ENCODE data around the gene SHOC2.
A peak's percentile ranks its signal among the peaks of the same experiment; 100 is the strongest.

Gene SHOC2

DNA sequence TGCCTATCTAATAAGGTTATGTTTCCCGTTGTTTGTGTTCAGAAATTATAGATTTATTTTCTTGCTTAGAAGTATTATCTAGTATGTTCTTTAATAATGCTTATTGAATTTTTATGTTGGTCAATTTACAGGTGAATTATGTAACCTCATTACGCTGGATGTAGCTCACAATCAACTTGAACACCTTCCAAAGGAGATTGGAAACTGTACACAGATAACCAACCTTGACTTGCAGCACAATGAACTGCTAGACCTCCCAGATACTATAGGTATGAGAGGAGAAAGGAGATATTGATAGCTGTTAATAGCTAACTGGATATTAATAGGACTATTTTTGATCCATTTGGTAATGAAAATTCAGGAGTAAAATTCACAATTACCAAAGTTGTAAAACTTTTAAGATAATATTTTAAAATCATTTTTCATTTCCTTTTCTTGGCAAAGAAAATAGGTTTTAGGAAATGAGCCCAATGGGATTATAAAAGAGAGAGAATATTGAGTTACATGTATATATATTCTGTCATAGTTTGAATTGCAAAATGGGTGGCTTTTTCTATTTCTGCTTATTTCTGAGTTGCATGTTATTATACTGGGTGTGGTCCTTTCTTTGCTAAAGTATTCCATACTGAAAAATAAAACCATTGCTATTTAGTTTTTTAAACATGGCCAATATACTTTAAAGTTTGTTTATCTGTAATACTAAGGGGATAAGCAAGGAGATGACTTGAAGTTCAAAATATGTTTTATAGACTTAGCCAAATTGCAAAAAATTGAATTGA is 66.3 kb downstream of the SHOC2 start:
- peak in 1 of 3 donors; percentile 26 for DNase-seq

DNA sequence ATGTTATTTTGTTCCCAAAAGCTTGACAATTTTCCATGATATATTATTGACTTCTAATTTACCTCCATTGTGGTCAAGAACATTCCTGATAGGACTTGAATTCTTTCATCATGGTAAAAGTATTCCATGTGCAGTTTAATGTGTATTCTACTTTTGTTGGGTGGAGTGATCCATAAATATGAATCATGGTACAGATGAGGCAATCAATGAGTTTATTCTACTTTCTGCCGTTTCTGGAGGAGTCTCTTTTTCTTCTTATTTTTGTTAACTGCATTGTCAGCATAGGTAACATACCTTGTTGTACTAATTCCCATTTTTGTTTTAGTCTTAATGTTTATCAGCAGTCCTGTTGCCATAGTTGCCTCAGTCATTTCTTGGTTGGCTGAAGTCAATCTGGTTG is 69.6 kb downstream of the SHOC2 start:
- no peak for DNase-seq

DNA sequence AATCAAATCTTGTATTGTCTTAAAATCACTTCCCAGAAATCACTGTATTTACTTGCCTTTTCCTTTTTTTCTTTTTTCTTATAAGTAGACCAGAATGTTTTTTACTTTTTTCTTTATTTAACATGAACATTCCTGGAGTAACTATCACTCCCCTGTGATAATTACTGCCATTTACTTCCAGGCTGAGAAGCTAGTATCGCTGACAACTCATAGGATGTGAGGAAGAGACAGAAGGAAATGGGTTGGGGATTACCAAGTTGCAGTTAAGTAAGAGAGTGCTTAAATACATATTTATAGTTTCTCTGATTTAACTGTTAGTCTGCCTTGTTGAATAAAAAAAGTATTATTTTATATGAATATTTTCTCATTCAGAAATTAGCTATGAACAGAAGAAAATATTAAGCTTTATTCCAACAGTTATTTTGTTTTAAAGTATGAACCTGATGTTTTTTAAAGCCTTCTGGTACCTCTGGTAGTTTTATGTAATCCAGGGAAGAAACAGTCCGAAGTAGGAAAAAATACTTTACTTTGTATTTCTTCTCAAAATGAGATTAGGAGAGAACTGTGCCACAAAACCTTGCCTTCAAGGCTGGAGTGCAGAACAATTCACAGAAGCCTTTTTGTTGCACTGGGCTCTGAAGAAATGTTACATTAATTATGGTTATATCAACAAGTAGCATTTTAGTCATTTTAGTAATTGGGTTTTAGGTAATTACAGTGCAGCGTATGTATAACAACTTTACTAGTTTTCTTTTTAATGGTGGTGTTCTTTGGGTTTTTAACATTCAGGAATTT is 72.8 kb downstream of the SHOC2 start:
- peak; percentile 48 to 69 (median 60) for DNase-seq

DNA sequence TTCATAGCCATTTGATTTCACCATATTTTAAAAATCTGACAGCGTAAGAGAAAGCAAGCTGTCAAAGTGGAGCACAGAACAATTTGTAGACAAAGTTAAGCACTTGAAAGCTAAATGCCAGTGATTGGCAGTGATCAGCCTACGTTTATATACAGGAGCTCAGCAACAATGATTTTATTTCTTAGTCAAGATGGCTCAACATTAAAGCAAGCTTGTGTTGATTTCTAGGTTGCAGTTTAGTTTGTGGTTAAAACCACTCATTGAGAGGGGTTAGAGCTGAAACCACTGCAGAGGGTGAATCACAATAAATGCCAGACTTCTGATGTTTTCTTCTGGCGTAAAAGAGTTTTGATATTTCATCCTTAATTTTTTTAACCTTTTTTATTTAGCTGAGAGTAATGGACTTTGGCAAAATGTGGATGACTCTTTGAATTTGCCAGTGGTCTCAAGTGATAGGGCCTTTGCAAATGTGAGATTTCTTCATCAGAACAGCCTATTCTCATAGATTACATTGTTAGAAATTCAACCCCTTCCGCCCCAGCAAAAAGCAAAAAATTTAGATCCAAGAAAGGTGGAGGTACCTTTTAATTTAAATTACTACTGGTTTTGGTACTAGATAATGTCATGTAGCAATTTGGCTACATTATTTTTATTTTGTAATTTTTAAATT is 73.8 kb downstream of the SHOC2 start:
- DNase-seq = peak in 1 of 3 donors; percentile 38

DNA sequence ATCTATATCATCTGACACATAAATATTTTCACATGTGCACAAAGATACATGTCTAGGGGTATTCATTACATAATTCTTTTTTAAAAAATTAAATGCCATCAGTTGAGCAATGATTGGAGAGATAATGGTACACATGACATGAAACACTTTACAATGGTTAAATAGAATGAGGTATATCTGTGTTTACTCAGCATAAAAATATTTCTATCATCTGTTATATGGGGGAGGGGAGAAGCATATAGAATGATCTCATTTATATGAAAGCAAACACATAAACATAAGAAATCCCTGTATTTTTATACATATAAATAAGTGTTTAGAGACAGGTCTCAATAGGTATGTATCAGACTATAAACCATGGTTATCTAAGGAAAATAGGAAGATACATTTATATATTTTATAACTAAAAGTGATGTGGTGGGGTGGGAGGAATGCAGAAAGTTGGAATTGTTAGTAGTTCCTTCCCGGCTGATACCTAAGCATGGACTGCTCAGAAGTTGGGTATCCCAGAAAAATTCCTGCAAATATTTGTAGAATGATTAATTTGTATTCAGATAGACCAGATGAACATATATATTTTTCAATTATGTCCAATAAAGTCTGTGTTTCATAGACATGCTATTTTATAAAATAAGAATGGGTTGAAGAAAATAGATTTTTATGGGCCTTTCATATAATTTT is 75.1 kb downstream of the SHOC2 start:
- no peak for DNase-seq

DNA sequence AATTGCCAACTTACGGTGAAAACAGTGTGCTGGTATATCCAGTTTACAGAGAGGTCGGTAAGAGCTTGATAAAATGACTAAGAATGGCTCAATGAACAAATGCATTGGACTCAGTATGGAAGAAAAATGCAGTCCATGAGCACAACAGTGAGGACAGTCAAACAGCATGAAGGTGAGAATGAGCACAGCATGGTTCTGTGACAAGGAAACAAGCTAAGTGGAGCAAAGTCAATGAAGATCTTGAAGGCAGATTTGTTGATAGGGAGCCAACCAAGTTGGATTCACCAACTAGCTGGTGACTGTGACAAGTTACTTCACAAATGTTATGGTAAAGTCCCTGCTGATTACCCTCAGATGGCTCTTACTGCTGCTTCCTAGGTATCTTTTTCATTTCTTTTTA is 75.9 kb downstream of the SHOC2 start:
- DNase-seq = no peak

DNA sequence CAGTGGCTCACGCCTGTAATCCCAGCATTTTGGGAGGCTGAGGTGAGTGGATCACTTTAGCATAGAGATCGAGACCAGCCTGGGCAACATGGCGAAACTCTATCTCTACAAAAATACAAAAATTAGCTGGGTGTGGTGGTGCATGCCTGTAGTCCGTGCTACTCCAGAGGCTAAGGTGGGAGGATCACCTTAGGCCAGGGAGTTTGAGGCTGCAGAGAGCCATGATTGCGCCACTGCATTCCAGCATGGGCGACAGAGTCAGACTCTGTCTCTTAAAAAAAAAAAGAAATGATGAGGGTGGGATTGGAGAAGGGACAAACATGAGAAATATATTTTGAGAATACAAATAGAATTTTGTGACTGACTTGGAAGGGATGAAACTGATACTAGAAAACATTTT is 76.9 kb downstream of the SHOC2 start:
- no peak for DNase-seq

DNA sequence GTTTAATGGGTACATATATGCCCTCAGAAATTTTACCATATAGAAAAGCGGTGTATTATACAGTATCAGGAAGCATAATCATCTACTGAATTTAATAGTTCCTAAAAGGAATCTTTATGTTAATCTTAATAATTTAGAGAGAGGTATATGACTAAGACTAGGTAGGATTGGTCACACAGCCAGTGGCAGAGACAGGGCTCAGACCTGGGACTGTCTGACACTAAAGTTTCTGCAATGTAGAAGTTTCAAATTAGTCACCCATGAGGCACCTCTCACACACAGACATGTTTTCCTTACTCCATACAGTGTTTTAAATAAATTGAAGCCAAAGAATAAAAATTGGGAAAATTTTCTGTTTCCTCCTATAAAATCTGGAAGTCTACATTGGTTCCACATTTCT is 84.6 kb downstream of the SHOC2 start:
- no peak for DNase-seq

DNA sequence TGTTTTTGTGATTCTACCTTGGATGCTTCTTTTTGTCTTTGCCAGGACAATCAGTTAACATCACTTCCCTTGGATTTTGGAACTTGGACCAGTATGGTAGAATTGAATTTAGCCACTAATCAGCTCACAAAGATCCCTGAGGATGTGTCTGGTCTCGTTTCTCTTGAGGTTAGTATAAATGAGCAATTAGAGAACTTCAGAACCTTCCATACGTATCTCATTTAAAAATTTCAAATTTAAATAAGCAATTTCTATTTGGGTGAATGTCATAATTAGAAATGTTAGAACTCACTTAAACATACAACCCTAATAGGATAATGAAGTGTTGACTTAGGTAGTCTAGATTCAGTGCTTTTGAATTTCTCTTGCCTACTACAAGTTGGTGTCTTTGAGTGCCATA is 88.1 kb downstream of the SHOC2 start:
- no peak for DNase-seq

DNA sequence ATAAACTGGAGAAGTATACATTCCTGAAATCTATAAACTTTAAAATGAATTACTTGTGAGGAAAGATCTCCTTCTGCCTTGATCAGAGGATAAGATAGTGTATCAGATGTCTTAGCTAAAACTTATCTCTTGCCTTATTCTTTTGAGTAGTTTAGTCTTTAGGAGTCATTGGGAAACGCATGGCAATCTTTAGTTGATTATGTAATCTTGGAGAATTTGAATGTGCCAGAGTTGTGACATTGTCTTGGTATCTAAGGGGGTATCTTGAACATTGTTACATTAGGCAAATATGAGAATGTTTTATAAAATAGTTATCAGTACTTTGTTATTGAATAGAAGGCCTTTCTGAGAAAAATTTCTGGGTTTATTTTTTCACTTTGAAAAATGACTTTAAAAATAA is 95.8 kb downstream of the SHOC2 start:
- DNase-seq = peak; percentile 19 to 61 (median 54)

DNA sequence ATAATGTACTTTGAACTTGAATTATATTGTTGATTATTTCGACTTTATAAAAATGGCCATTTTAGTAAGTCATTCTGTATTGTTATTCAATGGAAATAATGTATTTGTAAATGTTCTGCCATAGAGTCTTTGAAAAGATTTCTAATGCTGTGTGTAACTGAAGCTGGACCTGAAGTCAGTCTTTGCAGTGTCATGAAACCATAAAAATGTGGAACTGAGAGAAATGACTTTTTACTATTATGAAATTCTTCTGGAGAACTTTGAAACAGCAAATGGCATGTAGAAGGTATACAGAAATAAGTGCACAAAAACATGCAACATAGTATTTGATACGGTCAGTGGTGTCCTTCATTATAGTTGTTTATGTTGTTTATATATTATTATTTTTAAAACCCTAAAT is 97.7 kb downstream of the SHOC2 start:
- DNase-seq = peak; percentile 30 to 77 (median 71)

DNA sequence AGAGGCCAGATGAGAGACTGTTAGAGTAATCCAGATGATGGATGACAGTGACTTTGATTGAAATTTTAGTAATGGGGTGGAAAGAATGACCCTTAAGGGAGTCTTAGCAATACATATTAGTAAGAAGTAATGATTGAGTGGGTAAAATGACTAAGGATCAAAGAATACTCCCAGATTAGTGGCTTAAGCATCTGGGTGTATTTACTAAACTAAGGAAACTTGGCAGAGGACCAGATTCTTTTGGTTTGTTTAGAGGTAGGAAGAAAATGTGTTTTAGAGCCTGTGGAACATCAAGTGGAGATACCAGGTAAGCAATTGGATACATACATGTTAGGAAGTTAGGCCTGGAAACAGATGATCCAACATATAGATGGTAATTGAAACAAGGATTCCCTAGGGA is 98.6 kb downstream of the SHOC2 start:
- DNase-seq = no peak

DNA sequence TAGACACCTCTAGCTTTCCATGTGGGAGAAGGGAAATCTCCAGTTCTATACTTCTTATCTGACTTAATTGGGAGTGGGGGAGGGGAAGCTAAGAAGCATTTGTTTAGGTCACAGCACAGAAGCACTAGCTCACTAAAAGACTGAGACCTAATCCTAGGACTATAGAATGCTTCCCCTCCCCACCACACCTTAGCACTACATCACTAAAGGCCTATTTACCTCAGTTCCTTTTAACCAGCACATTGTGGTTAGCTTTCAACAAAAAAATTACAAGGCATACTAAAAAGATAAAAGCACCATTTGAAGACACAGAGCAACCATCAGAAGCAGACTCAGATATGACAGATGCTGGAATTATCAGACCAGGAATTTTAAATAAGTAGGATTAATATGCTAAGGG is 103.7 kb downstream of the SHOC2 start:
- no peak for DNase-seq

DNA sequence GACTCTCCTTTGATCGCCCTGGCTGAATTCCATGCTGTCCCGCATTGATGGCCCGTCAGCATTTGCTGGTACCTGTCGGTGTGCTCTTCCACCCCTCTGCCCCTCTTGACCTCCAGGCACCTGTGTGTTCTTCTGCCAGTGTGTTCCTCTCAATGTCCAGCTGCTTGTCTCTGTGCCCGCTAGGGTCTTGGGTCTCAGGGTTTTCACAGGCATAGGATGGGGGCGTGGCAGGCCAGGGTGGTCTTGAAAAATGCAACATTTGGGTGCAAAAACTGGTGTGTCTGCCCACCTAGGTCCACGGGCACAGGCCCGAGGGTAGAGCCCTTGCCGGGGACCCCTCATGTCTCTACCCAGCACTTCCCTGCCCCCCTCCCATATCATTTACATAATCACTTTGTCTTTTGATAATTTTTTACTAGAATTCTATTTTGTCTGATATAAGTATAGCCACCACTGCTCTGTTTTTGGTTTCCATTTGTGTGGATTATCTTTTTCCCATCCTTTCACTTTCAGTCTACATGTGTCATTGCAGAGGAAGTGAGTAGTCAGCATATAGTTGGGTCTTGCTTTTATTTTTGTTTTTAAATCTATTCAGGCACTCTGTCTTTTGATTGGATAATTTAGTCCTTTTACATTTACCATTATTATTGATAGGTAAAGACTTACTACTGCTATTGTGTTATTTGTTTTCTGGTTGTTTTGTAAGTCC is 110.8 kb downstream of the SHOC2 start:
- DNase-seq = peak; percentile 8 to 56 (median 35)

DNA sequence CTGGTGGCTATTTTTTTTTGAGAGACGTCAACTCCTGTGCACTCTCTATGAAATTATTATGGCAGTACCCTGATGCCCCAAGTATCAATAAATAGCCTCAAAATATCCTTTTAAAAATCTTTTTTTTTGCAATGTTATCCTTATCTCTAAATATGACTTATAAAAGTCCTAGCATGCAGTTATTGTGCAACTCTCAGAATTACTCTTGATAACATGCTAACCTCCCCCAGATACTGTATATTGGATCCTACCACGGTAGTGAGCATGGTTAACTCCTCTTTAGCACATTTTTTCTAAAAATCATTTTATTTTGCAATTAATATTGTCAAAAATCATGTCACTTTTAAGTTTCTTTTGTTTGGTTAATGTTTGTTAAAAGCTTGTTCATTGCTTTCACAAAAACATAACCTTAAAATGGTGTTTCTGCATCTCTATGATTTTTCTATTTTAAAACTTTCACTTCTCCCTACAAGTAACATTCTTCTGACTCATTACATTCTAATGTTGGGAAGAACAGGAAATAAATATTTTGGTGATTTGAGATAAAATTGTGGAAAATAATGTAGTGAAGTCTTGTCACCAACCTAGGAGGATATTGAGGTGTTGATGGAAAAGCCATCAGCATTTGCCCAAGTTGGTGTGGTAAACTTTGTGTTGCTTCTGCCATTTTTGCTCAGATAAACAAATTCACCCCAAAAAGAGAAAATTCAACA is 115.3 kb downstream of the SHOC2 start:
- no peak for DNase-seq

DNA sequence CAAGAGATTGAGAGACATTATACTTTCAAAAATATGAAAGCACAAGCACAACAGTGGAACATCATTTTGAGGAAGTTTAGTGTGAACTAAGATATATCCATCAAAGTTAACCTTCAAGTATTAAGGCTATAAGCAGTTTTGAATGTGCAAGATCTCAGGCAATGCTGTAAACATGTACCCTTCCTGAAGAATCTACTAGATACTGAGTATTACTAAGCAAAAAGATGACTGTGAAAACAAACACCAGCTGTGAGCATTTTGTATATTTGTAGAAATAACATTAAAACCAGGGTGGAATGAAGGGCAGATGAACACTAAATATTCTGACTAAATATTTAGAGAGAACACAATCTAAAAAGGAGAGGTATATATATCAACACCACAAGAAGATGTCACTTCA is 116.1 kb downstream of the SHOC2 start:
- DNase-seq = no peak

DNA sequence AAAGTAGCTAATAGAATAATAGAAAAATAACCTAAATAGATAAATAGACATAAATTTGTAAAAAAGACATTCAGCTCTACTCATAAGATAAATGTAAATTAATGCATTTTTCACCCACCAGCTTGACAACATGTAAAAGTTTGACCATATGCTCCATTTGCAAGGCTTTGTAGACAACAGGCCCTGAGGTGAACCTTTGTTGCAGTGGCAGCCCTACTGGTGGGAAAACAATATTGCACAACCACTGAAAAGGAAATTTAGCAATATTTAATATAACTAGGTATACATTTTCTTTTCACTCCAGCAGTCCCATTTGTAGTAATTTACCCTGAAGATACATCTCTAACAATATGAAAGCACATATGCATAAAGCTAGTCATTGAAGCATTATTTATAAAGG is 118.5 kb downstream of the SHOC2 start:
- DNase-seq = peak in 1 of 3 donors; percentile 8

DNA sequence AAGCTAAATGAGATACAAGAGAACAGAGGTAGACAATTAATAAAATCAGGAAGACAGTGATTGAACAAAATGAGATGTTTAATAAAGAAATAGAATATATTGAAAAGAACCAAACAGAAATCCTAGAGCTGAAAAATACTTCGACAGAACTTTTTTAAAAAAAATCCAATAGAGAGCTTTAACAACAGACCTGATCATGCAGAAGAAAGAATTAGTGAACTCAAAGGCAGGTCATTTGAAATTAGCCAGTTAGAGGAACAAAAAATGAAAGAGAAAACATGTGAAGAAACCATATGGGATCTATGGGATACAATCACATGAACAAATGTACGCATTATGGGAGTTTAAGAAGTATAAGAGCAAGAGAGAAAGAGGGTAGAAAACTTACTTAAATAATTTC is 120.1 kb downstream of the SHOC2 start:
- no peak for DNase-seq

DNA sequence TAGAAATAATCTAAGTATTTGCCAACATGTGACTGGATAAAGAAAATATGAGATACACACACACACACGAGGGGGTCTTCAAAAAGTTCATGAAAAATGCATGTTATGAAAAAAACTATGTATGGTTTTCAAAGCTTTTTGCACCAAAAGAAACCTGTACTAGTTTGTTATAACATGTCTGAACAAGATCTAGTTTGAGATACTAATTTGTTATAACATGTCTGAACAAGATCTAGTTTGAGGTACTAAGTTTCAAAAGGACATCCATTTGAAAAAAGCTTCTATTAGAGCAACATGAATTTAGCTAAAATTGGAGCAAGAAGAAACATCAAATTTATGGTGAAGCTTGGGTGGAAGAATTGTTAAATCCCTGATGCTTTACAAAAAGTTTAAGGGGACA is 137.6 kb downstream of the SHOC2 start:
- DNase-seq = no peak
